ENCODE data around the gene CCDC78. TPM values are rescaled to one million over a fixed set of nuclear protein-coding genes. Genes with fewer than 3 reads are reported as not detected.

Gene CCDC78
- total and polyA plus RNA-seq, 2 of the 13 experiments (the other 11 are each of a cell fraction or from before 2014, with no cell fraction given) = 0.53 to 1.5 TPM

GRCh38 chr16:740764-741505, 14.7 kb upstream of the CCDC78 start, which contains the start of gene CIAO3 (continued):
- TF ChIP-seq DNMT1 (CRISPR knock-in tag; IDR thresholded peaks at IDR 0.05) = peak; percentile 46; the same call in 1 of the 2 replicates
- peak; percentile 85 for TF ChIP-seq ZMYM4 (CRISPR knock-in tag; IDR thresholded peaks at IDR 0.05)
- peak; percentile 55; the same call in 1 of the 2 replicates for TF ChIP-seq MIXL1 (CRISPR knock-in tag; IDR thresholded peaks at IDR 0.05)
- TF ChIP-seq NFE2L2 (IDR thresholded peaks at IDR 0.05; ENCODE audit: low read length) = no peak
- peak; percentile 66 for TF ChIP-seq DRAP1 (CRISPR knock-in tag; IDR thresholded peaks at IDR 0.05)
- TF ChIP-seq MZF1 (CRISPR knock-in tag; IDR thresholded peaks at IDR 0.05; ENCODE audit: borderline replicate concordance) = no peak
- TF ChIP-seq ZNF382 (CRISPR knock-in tag; IDR thresholded peaks at IDR 0.05; ENCODE audit: borderline replicate concordance) = no peak
- TF ChIP-seq ETV6 (CRISPR knock-in tag; conservative IDR thresholded peaks at IDR 0.05) = peak; percentile 94
- TF ChIP-seq CREB1 (IDR thresholded peaks at IDR 0.05) = peak; percentile 86
- peak; percentile 54; the same call in 1 of the 2 replicates for TF ChIP-seq CREB1 (CRISPR knock-in tag; IDR thresholded peaks at IDR 0.05)
- TF ChIP-seq ZNF281 (CRISPR knock-in tag; IDR thresholded peaks at IDR 0.05; ENCODE audit: borderline replicate concordance) = no peak
- no peak for TF ChIP-seq ZNF224 (CRISPR knock-in tag; IDR thresholded peaks at IDR 0.05)
- TF ChIP-seq MED1 (CRISPR knock-in tag; IDR thresholded peaks at IDR 0.05) = 0 out of 2 replicates have a peak, but pooled peaks have one; percentile 39
- peak; percentile 69; the same call in 1 of the 2 replicates for TF ChIP-seq NR0B2 (CRISPR knock-in tag; IDR thresholded peaks at IDR 0.05)
- no peak; the same call in 1 of the 2 replicates for TF ChIP-seq MAF1 (CRISPR knock-in tag; IDR thresholded peaks at IDR 0.05; ENCODE audit: borderline replicate concordance)
- TF ChIP-seq MED13 (CRISPR knock-in tag; IDR thresholded peaks at IDR 0.05) = no peak
- no peak for TF ChIP-seq TCF7 (IDR thresholded peaks at IDR 0.05; ENCODE audit: low read depth)
- no peak for TF ChIP-seq LCORL (IDR thresholded peaks at IDR 0.05)
- TF ChIP-seq LCORL (CRISPR knock-in tag; IDR thresholded peaks at IDR 0.05) = peak; percentile 75
- TF ChIP-seq JUND (CRISPR knock-in tag; IDR thresholded peaks at IDR 0.05) = peak; percentile 92
- 0 out of 4 replicates have a peak, but pooled peaks of 1 of the 2 experiments have one; percentile 15 for TF ChIP-seq REST (IDR thresholded peaks at IDR 0.05; ENCODE audit: borderline replicate concordance in 1 of 2, low read depth in 1 of 2, low read length in 2 of 2)
- TF ChIP-seq HNF4G (IDR thresholded peaks at IDR 0.05; ENCODE audit: borderline replicate concordance, low read depth, low read length) = no peak
- no peak for TF ChIP-seq HNF4G (CRISPR knock-in tag; IDR thresholded peaks at IDR 0.05; ENCODE audit: borderline replicate concordance, low read depth)
- peak; percentile 12; the same call in 1 of the 2 replicates for TF ChIP-seq RFX1 (IDR thresholded peaks at IDR 0.05)
